Measurements from ENCODE around the gene SPEG. TPM values are rescaled to one million over a fixed set of nuclear protein-coding genes. Genes with fewer than 3 reads are reported as not detected.

Gene SPEG
- total and polyA plus RNA-seq, 2 of the 13 experiments (the other 11 are each of a cell fraction or from before 2014, with no cell fraction given), result 0.18 to 0.24 TPM

- no peak for TF ChIP-seq AKNA (CRISPR knock-in tag; IDR thresholded peaks at IDR 0.05; ENCODE audit: borderline replicate concordance)
- TF ChIP-seq IKZF1 (IDR thresholded peaks at IDR 0.05), result no peak
- TF ChIP-seq, protein P1, sequence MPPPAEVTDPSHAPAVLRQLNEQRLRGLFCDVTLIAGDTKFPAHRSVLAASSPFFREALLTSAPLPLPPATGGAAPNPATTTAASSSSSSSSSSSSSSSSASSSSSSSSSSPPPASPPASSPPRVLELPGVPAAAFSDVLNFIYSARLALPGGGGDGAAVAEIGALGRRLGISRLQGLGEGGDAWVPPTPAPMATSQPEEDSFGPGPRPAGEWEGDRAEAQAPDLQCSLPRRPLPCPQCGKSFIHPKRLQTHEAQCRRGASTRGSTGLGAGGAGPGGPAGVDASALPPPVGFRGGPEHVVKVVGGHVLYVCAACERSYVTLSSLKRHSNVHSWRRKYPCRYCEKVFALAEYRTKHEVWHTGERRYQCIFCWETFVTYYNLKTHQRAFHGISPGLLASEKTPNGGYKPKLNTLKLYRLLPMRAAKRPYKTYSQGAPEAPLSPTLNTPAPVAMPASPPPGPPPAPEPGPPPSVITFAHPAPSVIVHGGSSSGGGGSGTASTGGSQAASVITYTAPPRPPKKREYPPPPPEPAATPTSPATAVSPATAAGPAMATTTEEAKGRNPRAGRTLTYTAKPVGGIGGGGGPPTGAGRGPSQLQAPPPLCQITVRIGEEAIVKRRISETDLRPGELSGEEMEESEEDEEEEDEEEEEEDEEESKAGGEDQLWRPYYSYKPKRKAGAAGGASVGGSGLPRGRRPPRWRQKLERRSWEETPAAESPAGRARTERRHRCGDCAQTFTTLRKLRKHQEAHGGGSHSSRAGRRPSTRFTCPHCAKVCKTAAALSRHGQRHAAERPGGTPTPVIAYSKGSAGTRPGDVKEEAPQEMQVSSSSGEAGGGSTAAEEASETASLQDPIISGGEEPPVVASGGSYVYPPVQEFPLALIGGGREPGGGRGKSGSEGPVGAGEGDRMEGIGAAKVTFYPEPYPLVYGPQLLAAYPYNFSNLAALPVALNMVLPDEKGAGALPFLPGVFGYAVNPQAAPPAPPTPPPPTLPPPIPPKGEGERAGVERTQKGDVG (CRISPR knock-in tag; IDR thresholded peaks at IDR 0.05; ENCODE audit: borderline replicate concordance), result no peak
- no peak for TF ChIP-seq CHD2 (IDR thresholded peaks at IDR 0.05; ENCODE audit: low read depth, low read length)
- TF ChIP-seq, protein P2, sequence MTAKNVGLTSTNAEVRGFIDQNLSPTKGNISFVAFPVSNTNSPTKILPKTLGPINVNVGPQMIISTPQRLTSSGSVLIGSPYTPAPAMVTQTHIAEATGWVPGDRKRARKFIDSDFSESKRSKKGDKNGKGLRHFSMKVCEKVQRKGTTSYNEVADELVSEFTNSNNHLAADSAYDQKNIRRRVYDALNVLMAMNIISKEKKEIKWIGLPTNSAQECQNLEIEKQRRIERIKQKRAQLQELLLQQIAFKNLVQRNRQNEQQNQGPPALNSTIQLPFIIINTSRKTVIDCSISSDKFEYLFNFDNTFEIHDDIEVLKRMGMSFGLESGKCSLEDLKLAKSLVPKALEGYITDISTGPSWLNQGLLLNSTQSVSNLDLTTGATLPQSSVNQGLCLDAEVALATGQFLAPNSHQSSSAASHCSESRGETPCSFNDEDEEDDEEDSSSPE (CRISPR knock-in tag; IDR thresholded peaks at IDR 0.05), result peak; percentile 53; the same call in 1 of the 2 replicates
- TF ChIP-seq ZNF749 (CRISPR knock-in tag; IDR thresholded peaks at IDR 0.05; ENCODE audit: borderline replicate concordance), result no peak
- TF ChIP-seq ZNF329 (CRISPR knock-in tag; IDR thresholded peaks at IDR 0.05; ENCODE audit: low read depth), result 0 out of 2 replicates have a peak, but pooled peaks have one; percentile 29
- 0 out of 2 replicates have a peak, but pooled peaks have one; percentile 43 for TF ChIP-seq GFI1 (CRISPR knock-in tag; IDR thresholded peaks at IDR 0.05; ENCODE audit: borderline replicate concordance)
- TF ChIP-seq, protein P3, sequence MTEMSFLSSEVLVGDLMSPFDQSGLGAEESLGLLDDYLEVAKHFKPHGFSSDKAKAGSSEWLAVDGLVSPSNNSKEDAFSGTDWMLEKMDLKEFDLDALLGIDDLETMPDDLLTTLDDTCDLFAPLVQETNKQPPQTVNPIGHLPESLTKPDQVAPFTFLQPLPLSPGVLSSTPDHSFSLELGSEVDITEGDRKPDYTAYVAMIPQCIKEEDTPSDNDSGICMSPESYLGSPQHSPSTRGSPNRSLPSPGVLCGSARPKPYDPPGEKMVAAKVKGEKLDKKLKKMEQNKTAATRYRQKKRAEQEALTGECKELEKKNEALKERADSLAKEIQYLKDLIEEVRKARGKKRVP (CRISPR knock-in tag; IDR thresholded peaks at IDR 0.05), result no peak
- TF ChIP-seq ZNF12 (CRISPR knock-in tag; IDR thresholded peaks at IDR 0.05), result 0 out of 2 replicates have a peak, but pooled peaks have one; percentile 7
- TF ChIP-seq ZNF263 (CRISPR knock-in tag; IDR thresholded peaks at IDR 0.05), result peak; percentile 61; the same call in 1 of the 2 replicates
- TF ChIP-seq, protein P4, sequence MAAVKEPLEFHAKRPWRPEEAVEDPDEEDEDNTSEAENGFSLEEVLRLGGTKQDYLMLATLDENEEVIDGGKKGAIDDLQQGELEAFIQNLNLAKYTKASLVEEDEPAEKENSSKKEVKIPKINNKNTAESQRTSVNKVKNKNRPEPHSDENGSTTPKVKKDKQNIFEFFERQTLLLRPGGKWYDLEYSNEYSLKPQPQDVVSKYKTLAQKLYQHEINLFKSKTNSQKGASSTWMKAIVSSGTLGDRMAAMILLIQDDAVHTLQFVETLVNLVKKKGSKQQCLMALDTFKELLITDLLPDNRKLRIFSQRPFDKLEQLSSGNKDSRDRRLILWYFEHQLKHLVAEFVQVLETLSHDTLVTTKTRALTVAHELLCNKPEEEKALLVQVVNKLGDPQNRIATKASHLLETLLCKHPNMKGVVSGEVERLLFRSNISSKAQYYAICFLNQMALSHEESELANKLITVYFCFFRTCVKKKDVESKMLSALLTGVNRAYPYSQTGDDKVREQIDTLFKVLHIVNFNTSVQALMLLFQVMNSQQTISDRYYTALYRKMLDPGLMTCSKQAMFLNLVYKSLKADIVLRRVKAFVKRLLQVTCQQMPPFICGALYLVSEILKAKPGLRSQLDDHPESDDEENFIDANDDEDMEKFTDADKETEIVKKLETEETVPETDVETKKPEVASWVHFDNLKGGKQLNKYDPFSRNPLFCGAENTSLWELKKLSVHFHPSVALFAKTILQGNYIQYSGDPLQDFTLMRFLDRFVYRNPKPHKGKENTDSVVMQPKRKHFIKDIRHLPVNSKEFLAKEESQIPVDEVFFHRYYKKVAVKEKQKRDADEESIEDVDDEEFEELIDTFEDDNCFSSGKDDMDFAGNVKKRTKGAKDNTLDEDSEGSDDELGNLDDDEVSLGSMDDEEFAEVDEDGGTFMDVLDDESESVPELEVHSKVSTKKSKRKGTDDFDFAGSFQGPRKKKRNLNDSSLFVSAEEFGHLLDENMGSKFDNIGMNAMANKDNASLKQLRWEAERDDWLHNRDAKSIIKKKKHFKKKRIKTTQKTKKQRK (IDR thresholded peaks at IDR 0.05; ENCODE audit: low read length), result no peak
- peak; percentile 67 for TF ChIP-seq GABPB1 (CRISPR knock-in tag; IDR thresholded peaks at IDR 0.05)
Measured at GRCh38 chr2:219497495-219498279, 63.0 kb downstream of the SPEG start (continued).
